HCT116 (cell line): ENCODE measurements around the gene TCF12. TPM values are rescaled to one million over a fixed set of nuclear protein-coding genes. Genes with fewer than 3 reads are reported as not detected.

Source experiments
- ATAC-seq: fragments of 200-7000 bp; cut with Tn5 transposase; 2 replicates; pipeline ENCODE4 v1.9.1; 2020; ENCODE audit warnings: mild to moderate bottlenecking, moderate library complexity
- BruUV-seq: library from RNA; stranded (reverse); fragments of 400-500 nt; replicated peaks from 2 replicates; lab custom pipeline; 2021; lab: Mats Ljungman, UMichigan
- CTCF ChIA-PET: fragments of 300-600 bp; sonication (Branson Sonifier 250); formaldehyde crosslinking; loops from one replicate; lab custom pipeline; 2021; ENCODE audit warnings: antibody characterized with exemption; lab: Charles Lee
- POLR2A ChIA-PET: fragments of 300-600, 350-600 bp; sonication (Branson Sonifier 250); formaldehyde crosslinking; loops from one replicate; lab custom pipeline; 2021; ENCODE audit warnings: antibody characterized with exemption; lab: Charles Lee
- RAD21 ChIA-PET, 2 experiments: fragments of 300-600 bp; sonication (Branson Sonifier 250); formaldehyde crosslinking; loops; one replicate each; lab custom pipeline; 2023; ENCODE audit warnings: low total read pairs in 2 of 2; ENCODE audit not compliant: uncharacterized antibody in 2 of 2, unreplicated experiment in 2 of 2, low non-redundant PET in 1 of 2; lab: Charles Lee
- DNase-seq: peaks from one replicate; pipeline ENCODE4 v3.0.0-alpha.2; 2010; ENCODE audit warnings: low read depth, low spot score
- H2AFZ ChIP-seq: fragments of 200-600 bp; shearing (Covaris generic), sonication (generic); 2 replicates; pipeline ENCODE4 v1.6.1; 2017; ENCODE audit warnings: low read depth, mixed run types, mixed read lengths, antibody characterized with exemption, low read length; ENCODE audit not compliant: poor library complexity, severe bottlenecking
- H3K27ac ChIP-seq: 2 replicates; pipeline ENCODE4 v1.5.1; 2012; ENCODE audit warnings: low read depth, low read length
- H3K27me3 ChIP-seq: fragments of 200-600 bp; sonication (generic); 2 replicates; pipeline ENCODE4 v1.6.1; 2016; ENCODE audit warnings: mixed run types, low read length, mixed read lengths; ENCODE audit not compliant: insufficient read depth
- H3K36me3 ChIP-seq, 2 experiments: fragments of 200-500 bp in 1 of 2; fragments of 200-600 bp in 1 of 2; sonication (Bioruptor generic) in 1 of 2; sonication (generic) in 1 of 2; 2 replicates each; pipeline versions ENCODE4 v1.5.1 to v1.6.1; 2014 to 2016; ENCODE audit warnings: low read length in 2 of 2, inconsistent platforms in 1 of 2, mixed read lengths in 1 of 2, mixed run types in 1 of 2; ENCODE audit not compliant: insufficient read depth in 2 of 2, control insufficient read depth in 1 of 2
- H3K4me1 ChIP-seq, 2 experiments: fragments of 200-600 bp in 1 of 2; sonication (generic) in 1 of 2; 2 replicates each; pipeline versions ENCODE4 v1.5.1 to v1.6.1; 2012 to 2017; ENCODE audit warnings: low read length in 2 of 2, inconsistent platforms in 1 of 2, mild to moderate bottlenecking in 1 of 2, mixed read lengths in 1 of 2, mixed run types in 1 of 2, moderate library complexity in 1 of 2; ENCODE audit not compliant: insufficient read depth in 2 of 2, control insufficient read depth in 1 of 2
- H3K4me2 ChIP-seq: fragments of 200-600 bp; sonication (generic); 2 replicates; pipeline ENCODE4 v1.6.1; 2017; ENCODE audit warnings: mixed run types, low read length, mixed read lengths
- H3K4me3 ChIP-seq, 2 experiments: fragments of 200-600 bp in 1 of 2; sonication (generic) in 1 of 2; replicated peaks in 1 of 2; 2 replicates each; pipeline ENCODE4 v1.5.1; 2011 to 2016; ENCODE audit warnings: low read length in 2 of 2, control low read depth in 1 of 2, low read depth in 1 of 2, mild to moderate bottlenecking in 1 of 2, mixed read lengths in 1 of 2, mixed run types in 1 of 2
- H3K79me2 ChIP-seq: fragments of 200-600 bp; sonication (generic); 2 replicates; pipeline ENCODE4 v1.6.1; 2017; ENCODE audit warnings: mild to moderate bottlenecking, mixed run types, low read length, moderate library complexity, mixed read lengths; ENCODE audit not compliant: insufficient read depth
- H3K9ac ChIP-seq: fragments of 200-600 bp; sonication (generic); 2 replicates; pipeline ENCODE4 v1.6.1; 2016; ENCODE audit warnings: low read length, mixed read lengths
- H3K9me2 ChIP-seq: fragments of 200-600 bp; sonication (generic), shearing (Covaris generic); 2 replicates; pipeline ENCODE4 v1.6.1; 2017; ENCODE audit warnings: mixed run types, mild to moderate bottlenecking, moderate library complexity; ENCODE audit not compliant: insufficient read depth
- H3K9me3 ChIP-seq, 2 experiments: fragments of 200-500 bp in 1 of 2; fragments of 200-600 bp in 1 of 2; sonication (Bioruptor generic) in 1 of 2; sonication (generic) in 1 of 2; 2 replicates each; pipeline ENCODE4 v1.6.1; 2014 to 2017; ENCODE audit warnings: low read length in 2 of 2, mixed read lengths in 2 of 2, inconsistent platforms in 1 of 2, low read depth in 1 of 2, mild to moderate bottlenecking in 1 of 2, mixed run types in 1 of 2, moderate library complexity in 1 of 2; ENCODE audit not compliant: control insufficient read depth in 1 of 2, insufficient read depth in 1 of 2
- H4K20me1 ChIP-seq: fragments of 200-600 bp; sonication (generic), shearing (Covaris generic); 2 replicates; pipeline ENCODE4 v1.6.1; 2017; ENCODE audit warnings: mixed run types, mild to moderate bottlenecking, moderate library complexity; ENCODE audit not compliant: insufficient read depth
- ATF3 ChIP-seq: IDR thresholded peaks from 2 replicates; pipeline ENCODE4 v1.6.1; 2012
- CBX3 ChIP-seq: IDR thresholded peaks from 2 replicates; pipeline ENCODE4 v1.6.1; 2012; ENCODE audit warnings: low read depth
- CTCF ChIP-seq, 3 experiments: fragments of 200-600 bp in 1 of 3; sonication (generic) in 1 of 3; IDR thresholded peaks in 2 of 3; conservative IDR thresholded peaks in 1 of 3; 2 replicates each; pipeline ENCODE4 v1.5.1; 2012 to 2017; ENCODE audit warnings: low read depth in 2 of 3, low read length in 2 of 3, antibody characterized with exemption in 1 of 3, borderline replicate concordance in 1 of 3, control low read depth in 1 of 3, mild to moderate bottlenecking in 1 of 3, mixed read lengths in 1 of 3, mixed run types in 1 of 3, moderate library complexity in 1 of 3; ENCODE audit not compliant: insufficient read depth in 1 of 3
- EGR1 ChIP-seq: IDR thresholded peaks from 2 replicates; pipeline ENCODE4 v1.6.1; 2012; ENCODE audit warnings: low read depth
- ELF1 ChIP-seq: IDR thresholded peaks from 2 replicates; pipeline ENCODE4 v1.6.1; 2012; ENCODE audit warnings: low read depth, borderline replicate concordance
- EZH2 ChIP-seq: fragments of 200-600 bp; sonication (generic); IDR thresholded peaks from 2 replicates; pipeline ENCODE4 v1.6.1; 2017; ENCODE audit warnings: antibody characterized with exemption, mixed run types
- EZH2phosphoT487 ChIP-seq: fragments of 200-600 bp; IDR thresholded peaks from 2 replicates; pipeline ENCODE4 v1.6.1; 2018; ENCODE audit warnings: antibody characterized with exemption, borderline replicate concordance
- FOSL1 ChIP-seq: IDR thresholded peaks from 2 replicates; pipeline ENCODE4 v1.6.1; 2012; ENCODE audit warnings: low read depth
- JUND ChIP-seq: IDR thresholded peaks from 2 replicates; pipeline ENCODE4 v1.6.1; 2012
- POLR2A ChIP-seq: IDR thresholded peaks from 2 replicates; pipeline ENCODE4 v1.7.0; 2011; ENCODE audit warnings: borderline replicate concordance; ENCODE audit not compliant: insufficient read depth, insufficient read length; ENCODE audit errors: extremely low read depth
- POLR2AphosphoS5 ChIP-seq: IDR thresholded peaks from 2 replicates; pipeline ENCODE4 v1.6.1; 2011; ENCODE audit warnings: mild to moderate bottlenecking, low read depth, low read length, moderate library complexity
- RAD21 ChIP-seq: IDR thresholded peaks from 2 replicates; pipeline ENCODE4 v1.6.1; 2012; ENCODE audit warnings: low read depth, mild to moderate bottlenecking
- SP1 ChIP-seq: IDR thresholded peaks from 2 replicates; pipeline ENCODE4 v1.6.1; 2012; ENCODE audit warnings: low read depth
- SRF ChIP-seq: IDR thresholded peaks from 2 replicates; pipeline ENCODE4 v1.6.1; 2012; ENCODE audit warnings: low read depth
- TCF7L2 ChIP-seq: IDR thresholded peaks from 2 replicates; pipeline ENCODE4 v1.7.0; 2011; ENCODE audit warnings: borderline replicate concordance, inconsistent platforms; ENCODE audit not compliant: insufficient read depth, insufficient read length; ENCODE audit errors: extremely low read depth
- ZFX ChIP-seq: fragments of 450-650 bp; IDR thresholded peaks from 2 replicates; pipeline ENCODE4 v1.6.1; 2017
- ZNF274 ChIP-seq: fragments of 200-500 bp; sonication (Bioruptor generic); IDR thresholded peaks from 2 replicates; pipeline ENCODE4 v1.6.1; 2014; ENCODE audit warnings: mild to moderate bottlenecking, low read depth, low read length, inconsistent platforms
- intact Hi-C: fragments of 100-400 bp; cut with micrococcal nuclease; formaldehyde crosslinking; loops from 2 replicates; pipeline ENCODE4 v1.10.0; 2022
- total RNA-seq: library from RNA; stranded (reverse); gene quantifications from one replicate; pipeline ENCODE4 v1.2.1, GENCODE V29; 2021; ENCODE audit not compliant: unreplicated experiment
- TF ChIP-seq, protein P1 (sequence below): IDR thresholded peaks from 2 replicates; pipeline ENCODE4 v1.6.1; 2011; ENCODE audit warnings: mild to moderate bottlenecking, low read length, moderate library complexity; ENCODE audit not compliant: insufficient replicate concordance; ENCODE audit errors: extremely low read depth
- TF ChIP-seq, protein P2 (sequence below): IDR thresholded peaks from 2 replicates; pipeline ENCODE4 v1.6.1; 2012

The TCF12 gene
- total RNA-seq, 1 experiment from 2014 or later = 71.6 TPM

DNA sequence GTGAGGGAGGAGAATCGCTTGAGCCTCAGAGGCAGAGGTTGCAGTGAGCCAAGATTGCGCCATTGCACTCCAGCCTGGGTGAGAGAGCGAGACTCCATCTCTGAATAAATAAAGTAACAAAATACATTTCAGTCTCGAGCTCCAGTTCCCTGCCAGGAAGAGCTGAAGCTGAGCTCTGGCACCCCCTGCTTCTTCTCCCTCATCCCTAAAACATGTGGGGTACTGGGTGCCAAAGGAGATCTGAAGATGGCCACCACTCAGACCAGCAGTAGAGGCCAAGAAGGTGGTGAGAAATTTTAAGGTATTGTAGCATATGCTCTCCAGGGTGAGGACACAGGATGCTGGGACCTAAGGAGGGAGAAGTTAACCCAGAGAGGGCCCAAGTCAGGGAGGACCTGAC is 382.9 kb downstream of the TCF12 start:
- no peaks in the 10 kb centered on the region for H3K9me2 ChIP-seq
- ChIA-PET CTCF (no interaction called here), RAD21 (no interaction called here), POLR2A (no interaction called here)
- no peaks in the 10 kb centered on the region for H3K79me2 ChIP-seq
- no peak overlapping the region for H3K9ac ChIP-seq
- H4K20me1 ChIP-seq = no peaks in the 10 kb centered on the region
- H3K27ac ChIP-seq = no peak overlapping the region
- H3K4me2 ChIP-seq = no peak overlapping the region
- H2AFZ ChIP-seq = no peak overlapping the region
- TF ChIP-seq POLR2A = no peak
- TF ChIP-seq CTCF (IDR thresholded peaks at IDR 0.05 in 2 of 3, conservative IDR thresholded peaks at IDR 0.05 in 1 of 3; ENCODE audit: borderline replicate concordance in 1 of 3, insufficient read depth in 1 of 3, low read depth in 2 of 3, low read length in 2 of 3) = no peak
- TF ChIP-seq ZNF274 = no peak
- TF ChIP-seq SP1 = no peak
- no peak for TF ChIP-seq SRF
- no peak for TF ChIP-seq JUND
- TF ChIP-seq CBX3 = no peak
- TF ChIP-seq EZH2 = no peak
- no peak for TF ChIP-seq EZH2phosphoT487
- TF ChIP-seq EGR1 = no peak
- TF ChIP-seq, protein P1, sequence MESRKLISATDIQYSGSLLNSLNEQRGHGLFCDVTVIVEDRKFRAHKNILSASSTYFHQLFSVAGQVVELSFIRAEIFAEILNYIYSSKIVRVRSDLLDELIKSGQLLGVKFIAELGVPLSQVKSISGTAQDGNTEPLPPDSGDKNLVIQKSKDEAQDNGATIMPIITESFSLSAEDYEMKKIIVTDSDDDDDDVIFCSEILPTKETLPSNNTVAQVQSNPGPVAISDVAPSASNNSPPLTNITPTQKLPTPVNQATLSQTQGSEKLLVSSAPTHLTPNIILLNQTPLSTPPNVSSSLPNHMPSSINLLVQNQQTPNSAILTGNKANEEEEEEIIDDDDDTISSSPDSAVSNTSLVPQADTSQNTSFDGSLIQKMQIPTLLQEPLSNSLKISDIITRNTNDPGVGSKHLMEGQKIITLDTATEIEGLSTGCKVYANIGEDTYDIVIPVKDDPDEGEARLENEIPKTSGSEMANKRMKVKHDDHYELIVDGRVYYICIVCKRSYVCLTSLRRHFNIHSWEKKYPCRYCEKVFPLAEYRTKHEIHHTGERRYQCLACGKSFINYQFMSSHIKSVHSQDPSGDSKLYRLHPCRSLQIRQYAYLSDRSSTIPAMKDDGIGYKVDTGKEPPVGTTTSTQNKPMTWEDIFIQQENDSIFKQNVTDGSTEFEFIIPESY = no peak
- no peak for TF ChIP-seq POLR2AphosphoS5
- no peak for TF ChIP-seq ATF3
- TF ChIP-seq FOSL1 = no peak
- TF ChIP-seq RAD21 = no peak
- no peak for TF ChIP-seq ZFX
- TF ChIP-seq, protein P2, sequence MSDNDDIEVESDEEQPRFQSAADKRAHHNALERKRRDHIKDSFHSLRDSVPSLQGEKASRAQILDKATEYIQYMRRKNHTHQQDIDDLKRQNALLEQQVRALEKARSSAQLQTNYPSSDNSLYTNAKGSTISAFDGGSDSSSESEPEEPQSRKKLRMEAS = no peak
- no peak for TF ChIP-seq TCF7L2
- TF ChIP-seq ELF1 = no peak
- no peaks in the 10 kb centered on the region for H3K9me3 ChIP-seq
- no TSS peak for BruUV-seq
- no peak for DNase-seq
- no peaks in the 10 kb centered on the region for H3K27me3 ChIP-seq
- H3K36me3 ChIP-seq = no peaks in the 10 kb centered on the region
- no peak overlapping the region for H3K4me3 ChIP-seq
- no peaks in the 10 kb centered on the region for H3K4me1 ChIP-seq
- no peak for ATAC-seq
- intact Hi-C loops = loop anchor here (5.0 to 10.0 kb wide), 2 partner anchors 284 to 397 kb away; no protein-coding TSS in a partner anchor
